HG03432 (cell line): Measurements from ENCODE around the gene SERPINA4.

Source experiments
- ATAC-seq: cut with Tn5 transposase; IDR thresholded peaks from one replicate; pipeline ENCODE4 v1.9.1; 2021; ENCODE audit warnings: mild to moderate bottlenecking, moderate library complexity; ENCODE audit not compliant: unreplicated experiment

Gene SERPINA4

GRCh38 chr14:94613720-94614644, 52.7 kb downstream of the SERPINA4 start:
- ATAC-seq = no peak

- no peak for ATAC-seq
Observed at GRCh38 chr14:94614802-94615201, 53.6 kb downstream of the SERPINA4 start.

GRCh38 chr14:94615254-94615653, 54.0 kb downstream of the SERPINA4 start:
- no peak for ATAC-seq

- no peak for ATAC-seq
Observed at GRCh38 chr14:94615823-94616570, 54.8 kb downstream of the SERPINA4 start.

- ATAC-seq = no peak
Observed at GRCh38 chr14:94617366-94617941, 56.2 kb downstream of the SERPINA4 start.

GRCh38 chr14:94617988-94618822, 57.0 kb downstream of the SERPINA4 start:
- ATAC-seq = no peak

- no peak for ATAC-seq
Observed at GRCh38 chr14:94619297-94619696, 58.1 kb downstream of the SERPINA4 start.
